Hematopoietic multipotent progenitor cell treated with erythropoietin and hydrocortisone succinate and interleukin-3 and kit ligand, for 8 days (in vitro differentiated cells): ENCODE results near the gene IPO5.

Experiments
- DNase-seq: peaks from one replicate; pipeline ENCODE4 v3.0.0-alpha.2; 2015

Gene IPO5

GRCh38 chr13:98066636-98067035 is 113.2 kb downstream of the IPO5 start:
- no peak for DNase-seq

DNA sequence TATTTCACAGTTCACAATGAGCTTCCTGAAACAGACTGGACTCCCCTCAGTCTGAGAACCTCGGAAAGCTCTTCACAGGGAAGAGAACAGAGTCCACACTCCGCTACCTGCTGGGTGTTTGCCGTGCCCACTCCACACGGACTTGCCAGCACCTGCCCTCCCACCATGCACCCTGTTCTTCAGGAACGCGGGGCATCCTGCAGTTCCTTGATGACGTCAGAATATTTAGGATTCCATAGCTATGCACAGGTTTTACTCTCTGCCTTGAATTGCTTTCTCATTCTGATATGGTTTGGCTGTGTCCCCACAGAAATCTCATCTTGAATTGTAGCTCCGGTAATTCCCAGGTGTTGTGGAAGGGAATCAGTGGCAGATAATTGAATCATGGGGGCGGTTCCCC is 115.0 kb downstream of the IPO5 start:
- DNase-seq = no peak

DNA sequence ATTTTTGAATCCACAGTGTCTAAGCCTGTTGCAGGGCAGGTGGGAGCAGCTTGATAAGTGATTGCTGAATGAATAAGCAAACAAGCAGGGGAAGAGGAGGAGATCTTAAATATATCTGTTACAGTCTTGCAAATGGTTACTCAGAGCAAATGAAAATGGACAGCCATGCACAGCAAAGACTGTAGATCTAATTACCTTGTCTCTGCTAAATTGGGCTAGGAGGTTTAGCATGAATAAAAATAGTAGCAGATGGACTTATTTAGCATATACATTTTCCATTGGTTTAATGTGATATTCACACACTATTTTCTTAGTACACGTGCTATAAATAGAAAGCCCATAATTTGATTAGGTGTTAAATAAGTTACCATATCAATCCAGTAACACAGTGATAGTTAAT is 116.5 kb downstream of the IPO5 start:
- DNase-seq = no peak

GRCh38 chr13:98071316-98071715 is 117.8 kb downstream of the IPO5 start:
- DNase-seq = no peak

DNA sequence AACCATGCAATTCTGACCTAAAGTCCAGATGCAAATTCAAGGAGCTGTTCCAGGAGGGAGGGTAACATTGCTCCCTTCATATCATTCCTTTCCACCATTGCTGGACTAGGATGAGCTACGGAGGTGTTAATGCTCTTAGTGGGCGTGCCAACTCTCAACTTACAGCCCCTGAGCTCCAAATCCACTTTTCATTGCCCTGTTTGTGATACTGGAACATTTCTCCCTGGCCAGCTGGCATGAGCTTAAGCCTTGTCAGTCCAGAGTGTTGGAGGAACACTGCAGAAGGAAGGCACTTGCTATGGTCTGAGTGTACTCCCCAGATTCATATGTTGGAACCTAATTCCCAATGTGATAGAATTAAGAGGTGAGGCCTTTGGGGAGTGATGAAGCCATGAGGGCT is 119.0 kb downstream of the IPO5 start:
- no peak for DNase-seq
